K562 (cell line): ENCODE results near the gene SCN1A. TPM values are rescaled to one million over a fixed set of nuclear protein-coding genes. Genes with fewer than 3 reads are reported as not detected.

Experiments used
- ATAC-seq: fragments of 200-7000 bp; cut with Tn5 transposase; 3 replicates; pipeline ENCODE4 v1.9.1; 2020; ENCODE audit warnings: moderate library complexity
- BruUV-seq: library from RNA; stranded (reverse); fragments of 400-500 nt; replicated peaks from 2 replicates; lab custom pipeline; 2021; lab: Mats Ljungman, UMichigan
- CTCF ChIA-PET: fragments of 300-600 bp; formaldehyde crosslinking; extraction: SDS; loops from one replicate; lab custom pipeline; 2021; ENCODE audit warnings: low intra/inter-chr PET ratio; lab: Yijun Ruan, JAX
- POLR2A ChIA-PET: fragments of 300-600, 350-650 bp; sonication (Branson Sonifier 250); formaldehyde crosslinking; extraction: SDS; loops from one replicate; lab custom pipeline; 2021; ENCODE audit warnings: antibody characterized with exemption, inconsistent platforms; lab: Yijun Ruan, JAX
- DNase-seq, 4 experiments: peaks; one replicate each; pipeline versions ENCODE4 v3.0.0 to v3.0.0-alpha.2; 2011 to 2018; ENCODE audit warnings: low spot score in 3 of 4, mixed read lengths in 3 of 4; ENCODE audit errors: extremely low read depth in 1 of 4
- FAIRE-seq: peaks from 2 replicates; lab custom pipeline; 2011; peaks lifted over from hg19 to GRCh38; lab: Jason Lieb, UNC
- H2AFZ ChIP-seq: 2 replicates; pipeline ENCODE4 v1.6.0; 2011; ENCODE audit warnings: low read depth, low read length, control low read depth, inconsistent platforms
- H3K27ac ChIP-seq: fragments of 200-600 bp; 3 replicates; pipeline ENCODE4 v1.8.0; 2011; ENCODE audit warnings: low read depth, mild to moderate bottlenecking, control low read depth, inconsistent platforms, low read length, moderate library complexity, mixed read lengths; ENCODE audit errors: extremely low read depth
- H3K27me3 ChIP-seq, 2 experiments: fragments of 300-600 bp in 1 of 2; 2 replicates in 1 of 2; 3 replicates in 1 of 2; pipeline versions ENCODE4 v1.6.0 to v1.8.0; 2011; ENCODE audit warnings: inconsistent platforms in 2 of 2, low read length in 2 of 2, mild to moderate bottlenecking in 1 of 2, mixed read lengths in 1 of 2, moderate library complexity in 1 of 2; ENCODE audit not compliant: control insufficient read depth in 2 of 2, insufficient read depth in 2 of 2
- H3K36me3 ChIP-seq: fragments of 300-600 bp; 3 replicates; pipeline ENCODE4 v1.8.0; 2011; ENCODE audit warnings: mild to moderate bottlenecking, low read length, inconsistent platforms; ENCODE audit not compliant: control insufficient read depth, insufficient read depth
- H3K4me1 ChIP-seq, 2 experiments: fragments of 200-600 bp in 1 of 2; replicated peaks in 1 of 2; 2 replicates in 1 of 2; 3 replicates in 1 of 2; pipeline versions ENCODE4 v1.5.1 to v1.8.0; 2011; ENCODE audit warnings: inconsistent platforms in 2 of 2, low read length in 2 of 2, mild to moderate bottlenecking in 1 of 2, mixed read lengths in 1 of 2, moderate library complexity in 1 of 2; ENCODE audit not compliant: control insufficient read depth in 2 of 2, insufficient read depth in 2 of 2
- H3K4me2 ChIP-seq: 2 replicates; pipeline ENCODE4 v1.6.1; 2011; ENCODE audit warnings: low read length, control low read depth, inconsistent platforms, mixed read lengths; ENCODE audit not compliant: insufficient read depth
- H3K4me3 ChIP-seq: fragments of 200-600 bp; sonication (generic), shearing (Covaris generic); 2 replicates; pipeline ENCODE4 v1.5.1; 2016; ENCODE audit warnings: control low read depth, inconsistent platforms
- H3K79me2 ChIP-seq: fragments of 200-600 bp; 3 replicates; pipeline ENCODE4 v1.8.0; 2011; ENCODE audit warnings: low read length, inconsistent platforms; ENCODE audit not compliant: control insufficient read depth, insufficient read depth
- H3K9ac ChIP-seq, 2 experiments: 2 replicates each; pipeline versions ENCODE4 v1.6.0 to v1.6.1; 2011; ENCODE audit warnings: low read depth in 2 of 2, low read length in 2 of 2, control low read depth in 1 of 2, inconsistent platforms in 1 of 2, mild to moderate bottlenecking in 1 of 2, mixed read lengths in 1 of 2; ENCODE audit not compliant: insufficient read depth in 1 of 2
- H3K9me1 ChIP-seq: one replicate; pipeline ENCODE4 v1.6.0; 2011; ENCODE audit warnings: inconsistent platforms, mild to moderate bottlenecking, low read length, moderate library complexity; ENCODE audit not compliant: control insufficient read depth, insufficient read depth
- H3K9me3 ChIP-seq: replicated peaks from 2 replicates; pipeline ENCODE4 v1.5.1; 2011; ENCODE audit warnings: low read depth, low read length, inconsistent platforms; ENCODE audit not compliant: control insufficient read depth, insufficient read depth
- H4K20me1 ChIP-seq: replicated peaks from 2 replicates; pipeline ENCODE4 v1.6.1; 2011; ENCODE audit warnings: low read length, inconsistent platforms, mixed read lengths; ENCODE audit not compliant: control insufficient read depth, insufficient read depth
- DLX4 ChIP-seq: fragments of 250-450 bp; sonication (Bioruptor Pico); IDR thresholded peaks from 2 replicates; pipeline ENCODE4 v1.6.1; 2021; ENCODE audit warnings: mild to moderate bottlenecking
- FOXK2 ChIP-seq, 2 experiments: fragments of 450-650 bp; IDR thresholded peaks in 1 of 2; conservative IDR thresholded peaks in 1 of 2; 2 replicates each; pipeline ENCODE4 v1.6.1; 2016; ENCODE audit warnings: low read depth in 2 of 2, mild to moderate bottlenecking in 1 of 2
- GATAD2B ChIP-seq: fragments of 450-650 bp; IDR thresholded peaks from 2 replicates; pipeline ENCODE4 v1.6.1; 2017; ENCODE audit warnings: mild to moderate bottlenecking, borderline replicate concordance
- MBD1 ChIP-seq: fragments of 250-450 bp; sonication (Bioruptor Pico); IDR thresholded peaks from 2 replicates; pipeline ENCODE4 v1.8.0; 2022; ENCODE audit warnings: inconsistent platforms
- NR0B1 ChIP-seq: fragments of 450-650 bp; IDR thresholded peaks from one replicate; pipeline ENCODE4 v1.6.1; 2018; ENCODE audit warnings: mild to moderate bottlenecking, moderate library complexity; ENCODE audit not compliant: partially characterized antibody
- NR3C1 ChIP-seq: sonication (generic); formaldehyde crosslinking; IDR thresholded peaks from 2 replicates; pipeline ENCODE4 v1.8.1; 2022; ENCODE audit warnings: missing genetic modification reagents
- SP2 ChIP-seq: IDR thresholded peaks from 2 replicates; pipeline ENCODE4 v1.6.1; 2011; ENCODE audit warnings: mild to moderate bottlenecking, low read depth, low read length, moderate library complexity; ENCODE audit not compliant: poor library complexity, severe bottlenecking; ENCODE audit errors: extremely low read depth
- TFAP4 ChIP-seq: sonication (generic); formaldehyde crosslinking; IDR thresholded peaks from 2 replicates; pipeline ENCODE4 v1.8.0; 2022; ENCODE audit warnings: missing genetic modification reagents, mild to moderate bottlenecking, moderate library complexity, borderline replicate concordance
- THAP12 ChIP-seq: fragments of 250-450 bp; sonication (Bioruptor Pico); IDR thresholded peaks from 2 replicates; pipeline ENCODE4 v1.9.0; 2021; ENCODE audit warnings: mild to moderate bottlenecking, inconsistent platforms
- ZNF347 ChIP-seq: fragments of 450-650 bp; formaldehyde crosslinking; IDR thresholded peaks from 2 replicates; pipeline ENCODE4 v1.4.0; 2020; ENCODE audit warnings: low read depth, mild to moderate bottlenecking, moderate library complexity
- ZNF507 ChIP-seq: conservative IDR thresholded peaks from 2 replicates; pipeline ENCODE4 v1.6.1; 2017; ENCODE audit warnings: missing genetic modification characterization, missing compliant biosample characterization
- WGBS: fragments of 100-300 bp; shearing (Covaris generic); methylation state at CpG from one replicate; pipeline ENCODE4 v1.1.6; 2016; ENCODE audit warnings: low coverage, mixed read lengths; ENCODE audit not compliant: insufficient coverage; ENCODE audit errors: missing lambda C conversion rate; 5-methylcytosine and 5-hydroxymethylcytosine counted together
- in situ Hi-C: fragments of 300-500 bp; cut with MboI; formaldehyde crosslinking; loops from 4 replicates; pipeline ENCODE4 v1.15.0; 2018; ENCODE audit warnings: inconsistent platforms, mixed read lengths
- intact Hi-C: fragments of 100-400 bp; cut with micrococcal nuclease; formaldehyde crosslinking; loops from 2 replicates; pipeline ENCODE4 v1.14.2; 2022
- polyA plus RNA-seq, 8 experiments: library from polyadenylated mRNA; depleted of rRNA in 4 of 8; stranded (reverse) in 5 of 8; unstranded in 3 of 8; fragments of >200 nt; fragmentation: Nextera tagmentation in 2 of 8; fragmentation: Illumina TruSeq in 1 of 8; extraction: Ambion mirVana in 2 of 8; extraction: Trizol in 1 of 8; gene quantifications; 2 replicates each; pipeline versions ENCODE4 v1.2.1 to v1.2.3, GENCODE V29; 2011 to 2014; ENCODE audit warnings: inconsistent platforms in 1 of 8, missing spikeins in 1 of 8
- total RNA-seq, 7 experiments: library from RNA; depleted of rRNA in 6 of 7; stranded (reverse); fragments of >200 nt in 6 of 7; fragmentation: Illumina TruSeq in 2 of 7; extraction: Trizol in 2 of 7; gene quantifications; 2 replicates each; pipeline versions ENCODE4 v1.2.1 to v1.2.3, GENCODE V29; 2011 to 2021; ENCODE audit warnings: low replicate concordance in 1 of 7

SCN1A gene
- total and polyA plus RNA-seq, 9 of the 15 experiments (the other 6 are each of a cell fraction or from before 2014, with no cell fraction given): not detected

- TF ChIP-seq FOXK2 (conservative IDR thresholded peaks at IDR 0.05 in 1 of 2, IDR thresholded peaks at IDR 0.05 in 1 of 2; ENCODE audit: low read depth in 2 of 2) (no peak), NR0B1 (no peak)
Observed at GRCh38 chr2:166134252-166135151, 6.7 kb upstream of the SCN1A start (continued).

- H2AFZ ChIP-seq: no peak overlapping the region
- ChIA-PET POLR2A (interaction anchor here (1.3 kb wide), 1 partner anchor 10 kb away, joined by 3 read pairs; no protein-coding TSS in a partner anchor), CTCF (no interaction called here)
- WGBS: 2% methylated on average over 7 of the region's 7 CpGs
- intact Hi-C loops (loop anchor here (5.0 kb wide), 2 partner anchors 284 to 1141 kb away; no protein-coding TSS in a partner anchor), in situ Hi-C loops (no loop called here)
- no peak overlapping the region for H3K4me2 ChIP-seq
- H3K79me2 ChIP-seq: no peaks in the 10 kb centered on the region
- no TSS peak for BruUV-seq
- H3K36me3 ChIP-seq: no peaks in the 10 kb centered on the region
- no peak overlapping the region for H3K9ac ChIP-seq
- no peaks in the 10 kb centered on the region for H3K9me3 ChIP-seq
- ATAC-seq: no peak
- no peaks in the 10 kb centered on the region for H3K27me3 ChIP-seq
- H4K20me1 ChIP-seq: no peaks in the 10 kb centered on the region
- FAIRE-seq: peak; percentile 40
- DNase-seq: no peak
- no peaks in the 10 kb centered on the region for H3K4me1 ChIP-seq
- no peak overlapping the region for H3K4me3 ChIP-seq
- no peak overlapping the region for H3K27ac ChIP-seq
- H3K9me1 ChIP-seq: no peaks in the 10 kb centered on the region
- TF ChIP-seq ZNF507 (tag): no peak
- no peak for TF ChIP-seq GATAD2B
- TF ChIP-seq SP2: no peak
- TF ChIP-seq MBD1 (CRISPR knock-in tag): no peak
- TF ChIP-seq THAP12 (CRISPR knock-in tag): no peak
- TF ChIP-seq DLX4: no peak
- TF ChIP-seq ZNF347 (CRISPR knock-in tag): no peak
- no peak for TF ChIP-seq TFAP4 (CRISPR knock-in tag)
- no peak for TF ChIP-seq NR3C1
Observed at GRCh38 chr2:166133653-166134052, 5.8 kb upstream of the SCN1A start.
